Kidney (tissue), 14 donors: ENCODE measurements around the gene MYLK2. TPM values are rescaled to one million over a fixed set of nuclear protein-coding genes. Genes with fewer than 3 reads are reported as not detected.

Experiments
- DNase-seq, 5 donors: peaks; one replicate each; pipeline ENCODE4 v3.0.0-alpha.2; 2013 to 2020
- FAIRE-seq: peaks from 2 replicates; lab custom pipeline; 2012; peaks lifted over from hg19 to GRCh38; lab: Jason Lieb, UNC
- H3K27ac ChIP-seq, 2 donors: one replicate each; pipeline ENCODE4 v1.7.0; 2013; ENCODE audit warnings: low read depth in 2 of 2, low read length in 2 of 2, inconsistent platforms in 1 of 2
- H3K27me3 ChIP-seq: one replicate; pipeline ENCODE4 v1.7.1; 2013; ENCODE audit warnings: low read length, inconsistent platforms; ENCODE audit not compliant: control insufficient read depth, insufficient read depth
- H3K36me3 ChIP-seq, 3 donors: one replicate each; pipeline versions ENCODE4 v1.7.0 to v1.7.1; 2013; ENCODE audit warnings: low read length in 3 of 3, control low read depth in 1 of 3, inconsistent platforms in 1 of 3; ENCODE audit not compliant: insufficient read depth in 3 of 3, control insufficient read depth in 2 of 3
- H3K4me1 ChIP-seq, 3 donors: one replicate each; pipeline versions ENCODE4 v1.7.0 to v1.7.1; 2013; ENCODE audit warnings: low read length in 3 of 3, inconsistent platforms in 1 of 3, low read depth in 1 of 3; ENCODE audit not compliant: control insufficient read depth in 2 of 3, insufficient read depth in 2 of 3
- H3K4me3 ChIP-seq, 3 donors: one replicate each; pipeline versions ENCODE4 v1.7.0 to v1.8.1; 2013; ENCODE audit warnings: low read length in 3 of 3, control low read depth in 1 of 3, inconsistent platforms in 1 of 3
- H3K9ac ChIP-seq, 3 donors: one replicate each; pipeline versions ENCODE4 v1.7.0 to v1.7.1; 2013; ENCODE audit warnings: low read length in 3 of 3, control low read depth in 1 of 3, inconsistent platforms in 1 of 3
- H3K9me3 ChIP-seq, 3 donors: one replicate each; pipeline versions ENCODE4 v1.7.0 to v1.7.1; 2013; ENCODE audit warnings: low read length in 3 of 3, control low read depth in 1 of 3, inconsistent platforms in 1 of 3; ENCODE audit not compliant: control insufficient read depth in 2 of 3, insufficient read depth in 1 of 3
- intact Hi-C: fragments of 100-400 bp; cut with DNase I; formaldehyde crosslinking; loops from one replicate; pipeline ENCODE4 v1.11.1; 2022
- polyA plus RNA-seq: library from polyadenylated mRNA; stranded (reverse); fragments of 350-450 nt; fragmentation: Illumina TruSeq; extraction: RNeasy Lipid Tissue Mini Kit (QIAGEN cat#74804); gene quantifications from one replicate; pipeline ENCODE4 v1.2.3, GENCODE V29; 2014; ENCODE audit warnings: low read depth, low replicate concordance; ENCODE audit not compliant: insufficient read depth
- total RNA-seq: library from RNA; stranded (reverse); fragmentation: NEBNext Ultra II Directional; extraction: Animal tissue kit (Norgen Biotek cat#: 25700); gene quantifications from one replicate; pipeline ENCODE4 v1.2.1, GENCODE V29; 2021
- TF ChIP-seq, protein P1 (sequence below): IDR thresholded peaks from 3 replicates; pipeline ENCODE4 v1.5.1; 2012; ENCODE audit warnings: mild to moderate bottlenecking, moderate library complexity, borderline replicate concordance; ENCODE audit not compliant: insufficient read depth; ENCODE audit errors: extremely low read depth
- donor health status: control.
- donor health status: control.
- donor health status: control.
- donor health status: control.
- donor health status: control.
- donor health status: DM: yes; HTN: yes; CAD: no.
- donor health status: Normal renal cell carcinoma (clear cell type).

The MYLK2 gene
- total and polyA plus RNA-seq, 2 donors from 2014 or later = not detected

GRCh38 chr20:31869673-31869941 lies 50.5 kb downstream of the MYLK2 start:
- H3K4me3 ChIP-seq = peak overlapping the region; percentile 85 to 95 (median 93)
- FAIRE-seq (no peak), DNase-seq (no peak)
- H3K36me3 ChIP-seq = peaks cover 0 to under 1% (median 0%) of the 10 kb centered on the region in 3 donors
- H3K9me3 ChIP-seq = no peaks in the 10 kb centered on the region
- intact Hi-C loops = no loop called here
- H3K27me3 ChIP-seq = no peaks in the 10 kb centered on the region
- TF ChIP-seq, protein P1, sequence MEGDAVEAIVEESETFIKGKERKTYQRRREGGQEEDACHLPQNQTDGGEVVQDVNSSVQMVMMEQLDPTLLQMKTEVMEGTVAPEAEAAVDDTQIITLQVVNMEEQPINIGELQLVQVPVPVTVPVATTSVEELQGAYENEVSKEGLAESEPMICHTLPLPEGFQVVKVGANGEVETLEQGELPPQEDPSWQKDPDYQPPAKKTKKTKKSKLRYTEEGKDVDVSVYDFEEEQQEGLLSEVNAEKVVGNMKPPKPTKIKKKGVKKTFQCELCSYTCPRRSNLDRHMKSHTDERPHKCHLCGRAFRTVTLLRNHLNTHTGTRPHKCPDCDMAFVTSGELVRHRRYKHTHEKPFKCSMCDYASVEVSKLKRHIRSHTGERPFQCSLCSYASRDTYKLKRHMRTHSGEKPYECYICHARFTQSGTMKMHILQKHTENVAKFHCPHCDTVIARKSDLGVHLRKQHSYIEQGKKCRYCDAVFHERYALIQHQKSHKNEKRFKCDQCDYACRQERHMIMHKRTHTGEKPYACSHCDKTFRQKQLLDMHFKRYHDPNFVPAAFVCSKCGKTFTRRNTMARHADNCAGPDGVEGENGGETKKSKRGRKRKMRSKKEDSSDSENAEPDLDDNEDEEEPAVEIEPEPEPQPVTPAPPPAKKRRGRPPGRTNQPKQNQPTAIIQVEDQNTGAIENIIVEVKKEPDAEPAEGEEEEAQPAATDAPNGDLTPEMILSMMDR = no peak
- H3K27ac ChIP-seq = peak overlapping the region; percentile 93
- H3K9ac ChIP-seq = peak overlapping the region; percentile 72 to 92 (median 85)
- H3K4me1 ChIP-seq = peaks cover 0 to 12% (median 10%) of the 10 kb centered on the region in 3 donors

- no peaks in the 10 kb centered on the region for H3K27me3 ChIP-seq
- peak within 1 kb of the TSS; percentile 93 for H3K27ac ChIP-seq
- H3K36me3 ChIP-seq = no peaks in the 10 kb centered on the region
- TF ChIP-seq, protein P1 = no peak
- no peaks in the 10 kb centered on the region for H3K9me3 ChIP-seq
- H3K4me3 ChIP-seq = peak within 1 kb of the TSS; percentile 85 to 95 (median 93)
- H3K4me1 ChIP-seq = peaks cover 0 to 12% (median 10%) of the 10 kb centered on the region in 3 donors
- DNase-seq = peak; percentile 50 to 90 (median 72)
- intact Hi-C loops = no loop called here
- no peak for FAIRE-seq
- H3K9ac ChIP-seq = peak within 1 kb of the TSS; percentile 72 to 92 (median 89)
Observed at GRCh38 chr20:31869942-31870725, 51.0 kb downstream of the MYLK2 start, which contains the start of the genes DUSP15 and TTLL9. Gene DUSP15 (minus strand): TSS chr20:31870527. CDS start chr20:31870337, 190 bp downstream. Gene TTLL9 (plus strand): TSS chr20:31870634. CDS start chr20:31871127, 493 bp downstream.

GRCh38 chr20:31870726-31871617 lies 51.8 kb downstream of the MYLK2 start:
- Histone ChIP-seq H3K27ac (peak overlapping the region; percentile 93), H3K36me3 (no peaks in the 10 kb centered on the region), H3K4me1 (peaks cover 0 to 12% (median 10%) of the 10 kb centered on the region in 3 donors), H3K27me3 (no peaks in the 10 kb centered on the region), H3K9ac (peak overlapping the region; percentile 66 to 89 (median 72)), H3K4me3 (peak overlapping the region; percentile 81 to 95 (median 93)), H3K9me3 (no peaks in the 10 kb centered on the region)
- TF ChIP-seq, protein P1 = no peak
- DNase-seq = peak in 4 of 5 donors; percentile 46 to 83 (median 68)
- FAIRE-seq = no peak
- intact Hi-C loops = no loop called here
